ENCODE results near the gene DNAJB9.

DNA sequence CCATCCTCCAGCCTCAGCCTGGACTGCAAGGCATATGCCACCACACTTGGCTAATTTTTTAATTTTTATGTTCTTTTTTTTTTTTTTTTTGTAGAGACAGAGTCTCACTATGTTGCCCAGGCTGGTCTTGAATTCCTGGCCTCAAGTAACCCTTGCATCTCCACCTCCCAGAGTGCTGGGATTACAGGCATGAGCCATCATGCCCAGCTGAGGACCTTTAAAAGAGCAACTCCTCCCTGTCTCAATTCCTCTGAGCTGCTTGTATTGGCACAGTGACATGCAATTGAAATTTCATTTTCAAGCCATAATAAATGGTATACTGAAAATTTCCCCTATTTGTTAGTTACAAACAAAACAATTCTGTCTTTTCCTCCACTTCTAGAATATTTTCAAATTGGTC lies 19.5 kb downstream of the DNAJB9 start:
- TF ChIP-seq, protein P1, sequence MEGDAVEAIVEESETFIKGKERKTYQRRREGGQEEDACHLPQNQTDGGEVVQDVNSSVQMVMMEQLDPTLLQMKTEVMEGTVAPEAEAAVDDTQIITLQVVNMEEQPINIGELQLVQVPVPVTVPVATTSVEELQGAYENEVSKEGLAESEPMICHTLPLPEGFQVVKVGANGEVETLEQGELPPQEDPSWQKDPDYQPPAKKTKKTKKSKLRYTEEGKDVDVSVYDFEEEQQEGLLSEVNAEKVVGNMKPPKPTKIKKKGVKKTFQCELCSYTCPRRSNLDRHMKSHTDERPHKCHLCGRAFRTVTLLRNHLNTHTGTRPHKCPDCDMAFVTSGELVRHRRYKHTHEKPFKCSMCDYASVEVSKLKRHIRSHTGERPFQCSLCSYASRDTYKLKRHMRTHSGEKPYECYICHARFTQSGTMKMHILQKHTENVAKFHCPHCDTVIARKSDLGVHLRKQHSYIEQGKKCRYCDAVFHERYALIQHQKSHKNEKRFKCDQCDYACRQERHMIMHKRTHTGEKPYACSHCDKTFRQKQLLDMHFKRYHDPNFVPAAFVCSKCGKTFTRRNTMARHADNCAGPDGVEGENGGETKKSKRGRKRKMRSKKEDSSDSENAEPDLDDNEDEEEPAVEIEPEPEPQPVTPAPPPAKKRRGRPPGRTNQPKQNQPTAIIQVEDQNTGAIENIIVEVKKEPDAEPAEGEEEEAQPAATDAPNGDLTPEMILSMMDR (IDR thresholded peaks at IDR 0.05; ENCODE audit: low read length), result no peak
- no peak for TF ChIP-seq EZH2 (IDR thresholded peaks at IDR 0.05; ENCODE audit: borderline replicate concordance, low read length)
